ENCODE results near the gene FAM53C. TPM values are rescaled to one million over a fixed set of nuclear protein-coding genes. Genes with fewer than 3 reads are reported as not detected.

The FAM53C gene
- total RNA-seq, result 10 to 100 TPM; 17.9 to 21.4 (median 18.5) TPM

- no peak for TF ChIP-seq CTCF (IDR thresholded peaks at IDR 0.05; ENCODE audit: low read depth)
These were observed at the start of gene FAM53C for GRCh38 chr5:138337685-138338410. FAM53C (plus strand) TSS chr5:138338266; CDS start chr5:138341336, 3,070 bp downstream.

- no peak for TF ChIP-seq CTCF (IDR thresholded peaks at IDR 0.05; ENCODE audit: low read depth)
These were observed 48.8 kb upstream of the FAM53C start for GRCh38 chr5:138289296-138289695.

GRCh38 chr5:138303372-138303771 lies 34.7 kb upstream of the FAM53C start:
- TF ChIP-seq CTCF (IDR thresholded peaks at IDR 0.05; ENCODE audit: low read depth), result no peak

- no peak for TF ChIP-seq CTCF (IDR thresholded peaks at IDR 0.05; ENCODE audit: low read depth)
These were observed 32.3 kb upstream of the FAM53C start for GRCh38 chr5:138305797-138306196.

- TF ChIP-seq CTCF (IDR thresholded peaks at IDR 0.05; ENCODE audit: low read depth), result no peak
These were observed 22.3 kb upstream of the FAM53C start for GRCh38 chr5:138315751-138316278.

GRCh38 chr5:138316355-138316754 lies 21.7 kb upstream of the FAM53C start:
- TF ChIP-seq CTCF (IDR thresholded peaks at IDR 0.05; ENCODE audit: low read depth), result no peak

- TF ChIP-seq CTCF (IDR thresholded peaks at IDR 0.05; ENCODE audit: low read depth), result no peak
These were observed 7.1 kb upstream of the FAM53C start for GRCh38 chr5:138330813-138331448.
